H9 (cell line): Measurements from ENCODE around the gene ITPKC. TPM values are rescaled to one million over a fixed set of nuclear protein-coding genes. Genes with fewer than 3 reads are reported as not detected.

Experiments
- DNase-seq: peaks from one replicate; pipeline ENCODE4 v3.0.0-alpha.2; 2017
- H2AFZ ChIP-seq: one replicate; pipeline ENCODE4 v1.6.1; 2013; ENCODE audit warnings: mild to moderate bottlenecking, low read length, control low read depth, moderate library complexity
- H2AK5ac ChIP-seq: 2 replicates; pipeline ENCODE4 v1.6.1; 2013; ENCODE audit warnings: low read length, control low read depth, mixed read lengths; ENCODE audit not compliant: insufficient read length
- H2BK120ac ChIP-seq: one replicate; pipeline ENCODE4 v1.6.1; 2013; ENCODE audit warnings: low read depth, mild to moderate bottlenecking, low read length, control low read depth, inconsistent platforms; ENCODE audit not compliant: poor library complexity, severe bottlenecking
- H2BK12ac ChIP-seq: 2 replicates; pipeline ENCODE4 v1.6.1; 2013; ENCODE audit warnings: low read length, control low read depth, mixed read lengths, low read depth; ENCODE audit not compliant: insufficient read length
- H2BK15ac ChIP-seq: 2 replicates; pipeline ENCODE4 v1.6.1; 2013; ENCODE audit warnings: low read depth, low read length, control low read depth
- H2BK20ac ChIP-seq: one replicate; pipeline ENCODE4 v1.6.1; 2013; ENCODE audit warnings: low read depth, mild to moderate bottlenecking, low read length, control low read depth, inconsistent platforms; ENCODE audit not compliant: poor library complexity, severe bottlenecking
- H2BK5ac ChIP-seq: 2 replicates; pipeline ENCODE4 v1.6.1; 2013; ENCODE audit warnings: low read length, control low read depth, mixed read lengths; ENCODE audit not compliant: insufficient read length
- H3K14ac ChIP-seq: 2 replicates; pipeline ENCODE4 v1.6.1; 2013; ENCODE audit warnings: low read length, control low read depth; ENCODE audit not compliant: insufficient read depth
- H3K18ac ChIP-seq: 2 replicates; pipeline ENCODE4 v1.6.1; 2013; ENCODE audit warnings: low read depth, mild to moderate bottlenecking, mixed read lengths, low read length, control low read depth; ENCODE audit not compliant: insufficient read length
- H3K23ac ChIP-seq: 2 replicates; pipeline ENCODE4 v1.6.1; 2013; ENCODE audit warnings: low read length, control low read depth, mixed read lengths, low read depth; ENCODE audit not compliant: insufficient read length
- H3K23me2 ChIP-seq: 2 replicates; pipeline ENCODE4 v1.6.1; 2013; ENCODE audit warnings: low read depth, mild to moderate bottlenecking, mixed read lengths, low read length, control low read depth; ENCODE audit not compliant: insufficient read length, poor library complexity, severe bottlenecking
- H3K27ac ChIP-seq: 2 replicates; pipeline ENCODE4 v1.5.1; 2013; ENCODE audit warnings: low read length, control low read depth, mixed read lengths, low read depth; ENCODE audit not compliant: insufficient read length
- H3K27me3 ChIP-seq: 2 replicates; pipeline ENCODE4 v1.6.1; 2013; ENCODE audit warnings: low read length, control low read depth, inconsistent platforms; ENCODE audit not compliant: insufficient read depth
- H3K4ac ChIP-seq: 2 replicates; pipeline ENCODE4 v1.6.1; 2013; ENCODE audit warnings: low read depth, mild to moderate bottlenecking, control low read depth, inconsistent platforms, low read length, moderate library complexity
- H3K4me1 ChIP-seq: 2 replicates; pipeline ENCODE4 v1.6.1; 2013; ENCODE audit warnings: low read length, control low read depth, inconsistent platforms; ENCODE audit not compliant: insufficient read depth
- H3K4me2 ChIP-seq: 2 replicates; pipeline ENCODE4 v1.6.1; 2013; ENCODE audit warnings: low read length, control low read depth, mixed read lengths; ENCODE audit not compliant: insufficient read length, insufficient read depth
- H3K56ac ChIP-seq: 2 replicates; pipeline ENCODE4 v1.6.1; 2013; ENCODE audit warnings: low read depth, mild to moderate bottlenecking, mixed read lengths, low read length, control low read depth; ENCODE audit not compliant: insufficient read length
- H3K79me1 ChIP-seq: 2 replicates; pipeline ENCODE4 v1.6.1; 2013; ENCODE audit warnings: low read depth, mild to moderate bottlenecking, moderate library complexity, low read length, control low read depth, inconsistent platforms; ENCODE audit not compliant: insufficient read depth, poor library complexity, severe bottlenecking
- H3K79me2 ChIP-seq: 2 replicates; pipeline ENCODE4 v1.6.1; 2013; ENCODE audit warnings: low read length, control low read depth, inconsistent platforms; ENCODE audit not compliant: insufficient read depth
- H3K9ac ChIP-seq: 2 replicates; pipeline ENCODE4 v1.6.1; 2013; ENCODE audit warnings: low read length, control low read depth, mixed read lengths; ENCODE audit not compliant: insufficient read length; ENCODE audit errors: extremely low read depth
- H3K9me3 ChIP-seq: one replicate; pipeline ENCODE4 v1.6.1; 2013; ENCODE audit warnings: low read depth, low read length, inconsistent platforms; ENCODE audit not compliant: control insufficient read depth
- H3T11ph ChIP-seq: one replicate; pipeline ENCODE4 v1.6.1; 2013; ENCODE audit warnings: mild to moderate bottlenecking, low read length, control low read depth, inconsistent platforms
- H4K20me1 ChIP-seq: one replicate; pipeline ENCODE4 v1.6.1; 2013; ENCODE audit not compliant: control insufficient read depth, insufficient read length, insufficient read depth
- H4K5ac ChIP-seq: 2 replicates; pipeline ENCODE4 v1.6.1; 2013; ENCODE audit warnings: low read depth, mild to moderate bottlenecking, mixed read lengths, low read length, control low read depth; ENCODE audit not compliant: insufficient read length
- H4K8ac ChIP-seq: replicated peaks from 2 replicates; pipeline ENCODE4 v1.6.1; 2013; ENCODE audit warnings: low read length, control low read depth, mixed read lengths, low read depth; ENCODE audit not compliant: insufficient read length
- H4K91ac ChIP-seq: 2 replicates; pipeline ENCODE4 v1.6.1; 2013; ENCODE audit warnings: low read depth, mild to moderate bottlenecking, moderate library complexity, mixed read lengths, low read length, control low read depth; ENCODE audit not compliant: insufficient read length
- H3K27ac Mint-ChIP-seq, 3 experiments: 2 replicates in 2 of 3; 3 replicates in 1 of 3; pipeline ENCODE4 v1.8.0; 2020 to 2021; ENCODE audit warnings: mixed read lengths in 3 of 3, mild to moderate bottlenecking in 1 of 3, moderate library complexity in 1 of 3
- H3K27me3 Mint-ChIP-seq: 2 replicates; pipeline ENCODE4 v1.8.0; 2021; ENCODE audit warnings: low read depth, mild to moderate bottlenecking, moderate library complexity, mixed read lengths
- H3K36me3 Mint-ChIP-seq, 3 experiments: 2 replicates in 2 of 3; 3 replicates in 1 of 3; pipeline ENCODE4 v1.8.0; 2020 to 2021; ENCODE audit warnings: low read depth in 3 of 3, mixed read lengths in 3 of 3; ENCODE audit not compliant: insufficient read depth in 1 of 3
- H3K4me1 Mint-ChIP-seq, 2 experiments: 2 replicates each; pipeline ENCODE4 v1.8.0; 2020; ENCODE audit warnings: mixed read lengths in 2 of 2
- H3K4me3 Mint-ChIP-seq, 2 experiments: 2 replicates in 1 of 2; 3 replicates in 1 of 2; pipeline ENCODE4 v1.8.0; 2020 to 2021; ENCODE audit warnings: mild to moderate bottlenecking in 2 of 2, mixed read lengths in 2 of 2, moderate library complexity in 1 of 2
- H3K9me3 Mint-ChIP-seq, 2 experiments: 2 replicates in 1 of 2; 3 replicates in 1 of 2; pipeline ENCODE4 v1.8.0; 2020; ENCODE audit warnings: mild to moderate bottlenecking in 2 of 2, mixed read lengths in 2 of 2, moderate library complexity in 1 of 2
- WGBS: extraction: QIAGEN DNeasy Blood & Tissue Kit; methylation state at CpG from one replicate; pipeline ENCODE4 v1.1.7; 2013; ENCODE audit warnings: missing lambda C conversion rate, low lambda C conversion rate, mixed read lengths; ENCODE audit not compliant: insufficient read length; ENCODE audit errors: extremely low coverage; 5-methylcytosine and 5-hydroxymethylcytosine counted together
- total RNA-seq: library from RNA; stranded (reverse); gene quantifications from 2 replicates; pipeline ENCODE4 v1.2.1, GENCODE V29; 2021
- TF ChIP-seq, protein P1 (sequence below): fragments of 200-600 bp; sonication (generic); conservative IDR thresholded peaks from 3 replicates; pipeline ENCODE4 v1.8.0; 2021; ENCODE audit warnings: antibody characterized with exemption, mild to moderate bottlenecking

The ITPKC gene
- total RNA-seq, 1 experiment from 2014 or later, result 11.2 TPM

DNA sequence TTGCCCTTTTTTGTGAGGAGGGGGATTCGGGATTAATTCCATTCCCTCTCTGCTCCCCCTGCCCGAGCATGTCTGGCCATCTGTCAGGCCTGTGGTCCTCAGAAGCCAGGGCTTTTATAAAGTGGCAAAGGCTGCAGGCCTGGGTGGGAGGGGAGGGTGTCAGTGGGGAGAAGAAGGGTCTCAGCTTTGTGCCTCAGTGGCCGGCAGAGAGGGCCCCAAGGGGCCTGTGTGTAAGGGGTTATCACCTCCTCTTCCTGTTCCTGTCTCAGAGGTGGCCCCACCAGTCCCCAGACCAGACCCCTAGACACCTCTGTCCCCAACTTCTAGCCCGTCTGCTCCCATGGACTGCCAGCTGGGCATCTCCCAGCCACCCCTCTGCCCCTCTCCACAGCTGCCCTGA is 23.0 kb upstream of the ITPKC start:
- Histone ChIP-seq H3K9ac (no peak overlapping the region), H3T11ph (no peak overlapping the region), H4K20me1 (peaks cover 5% of the 10 kb centered on the region), H2AK5ac (no peak overlapping the region), H4K8ac (no peak overlapping the region), H3K56ac (no peak overlapping the region), H3K9me3 (no peaks in the 10 kb centered on the region), H2AFZ (no peak overlapping the region), H3K4me1 (no peaks in the 10 kb centered on the region), H3K27me3 (no peaks in the 10 kb centered on the region), H3K4me2 (no peak overlapping the region), H4K5ac (no peak overlapping the region), H3K23me2 (peaks cover 15% of the 10 kb centered on the region), H2BK20ac (no peak overlapping the region), H3K14ac (no peak overlapping the region), H3K27ac (no peak overlapping the region), H3K79me1 (no peaks in the 10 kb centered on the region), H2BK12ac (no peak overlapping the region), H3K23ac (no peak overlapping the region), H3K4ac (no peak overlapping the region), H4K91ac (no peak overlapping the region), H2BK5ac (no peak overlapping the region), H3K79me2 (no peaks in the 10 kb centered on the region), H2BK15ac (no peak overlapping the region), H2BK120ac (no peak overlapping the region), H3K18ac (no peak overlapping the region)
- TF ChIP-seq, protein P1, sequence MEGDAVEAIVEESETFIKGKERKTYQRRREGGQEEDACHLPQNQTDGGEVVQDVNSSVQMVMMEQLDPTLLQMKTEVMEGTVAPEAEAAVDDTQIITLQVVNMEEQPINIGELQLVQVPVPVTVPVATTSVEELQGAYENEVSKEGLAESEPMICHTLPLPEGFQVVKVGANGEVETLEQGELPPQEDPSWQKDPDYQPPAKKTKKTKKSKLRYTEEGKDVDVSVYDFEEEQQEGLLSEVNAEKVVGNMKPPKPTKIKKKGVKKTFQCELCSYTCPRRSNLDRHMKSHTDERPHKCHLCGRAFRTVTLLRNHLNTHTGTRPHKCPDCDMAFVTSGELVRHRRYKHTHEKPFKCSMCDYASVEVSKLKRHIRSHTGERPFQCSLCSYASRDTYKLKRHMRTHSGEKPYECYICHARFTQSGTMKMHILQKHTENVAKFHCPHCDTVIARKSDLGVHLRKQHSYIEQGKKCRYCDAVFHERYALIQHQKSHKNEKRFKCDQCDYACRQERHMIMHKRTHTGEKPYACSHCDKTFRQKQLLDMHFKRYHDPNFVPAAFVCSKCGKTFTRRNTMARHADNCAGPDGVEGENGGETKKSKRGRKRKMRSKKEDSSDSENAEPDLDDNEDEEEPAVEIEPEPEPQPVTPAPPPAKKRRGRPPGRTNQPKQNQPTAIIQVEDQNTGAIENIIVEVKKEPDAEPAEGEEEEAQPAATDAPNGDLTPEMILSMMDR, result no peak
- H3K27me3 Mint-ChIP-seq, result no peaks in the 10 kb centered on the region
- DNase-seq, result no peak
- H3K36me3 Mint-ChIP-seq, result peaks cover 6 to 42% (median 31%) of the 10 kb centered on the region in 3 experiments
- H3K27ac Mint-ChIP-seq, result 0 out of 7 replicates have a peak overlapping the region, but pooled peaks of 1 of the 3 experiments have one; percentile 39
- WGBS, result no CpG with 5 or more reads among the region's 4 CpGs
- peaks cover 7 to 9% of the 10 kb centered on the region in 2 experiments for H3K4me1 Mint-ChIP-seq
- no peak overlapping the region for H3K4me3 Mint-ChIP-seq
- no peaks in the 10 kb centered on the region for H3K9me3 Mint-ChIP-seq
